PFSK-1 (cell line): Measurements from ENCODE around the gene ZBTB37.

Experiments used
- FOXP2 ChIP-seq: optimal IDR thresholded peaks from 2 replicates; pipeline ENCODE3; 2011; ENCODE audit warnings: borderline replicate concordance, control low read depth, inconsistent platforms; ENCODE audit not compliant: insufficient read depth; ENCODE audit errors: extremely low read length, extremely low read depth
- POLR2AphosphoS5 ChIP-seq: IDR thresholded peaks from 2 replicates; pipeline ENCODE4 v1.6.1; 2012; ENCODE audit warnings: low read depth, mild to moderate bottlenecking, control low read depth, low read length, moderate library complexity
- REST ChIP-seq, 2 experiments: IDR thresholded peaks; 2 replicates each; pipeline versions ENCODE4 v1.6.1 to v1.8.0; 2011 to 2012; ENCODE audit warnings: low read depth in 2 of 2, low read length in 2 of 2, control low read depth in 1 of 2, inconsistent platforms in 1 of 2, mild to moderate bottlenecking in 1 of 2, moderate library complexity in 1 of 2; ENCODE audit not compliant: insufficient read depth in 1 of 2
- SIN3A ChIP-seq: IDR thresholded peaks from 2 replicates; pipeline ENCODE4 v1.6.1; 2012; ENCODE audit warnings: mild to moderate bottlenecking, low read length, moderate library complexity, borderline replicate concordance; ENCODE audit not compliant: insufficient read depth
- TAF1 ChIP-seq: IDR thresholded peaks from 2 replicates; pipeline ENCODE4 v1.6.1; 2012; ENCODE audit warnings: low read length, control low read depth, borderline replicate concordance; ENCODE audit not compliant: insufficient read depth

- TF ChIP-seq POLR2AphosphoS5 = no peak
- TF ChIP-seq SIN3A = no peak
- no peak for TF ChIP-seq REST (IDR thresholded peaks at IDR 0.05; ENCODE audit: insufficient read depth in 1 of 2, low read depth in 2 of 2, low read length in 2 of 2)
- no peak for TF ChIP-seq TAF1
- no peak for TF ChIP-seq FOXP2
Measured at GRCh38 chr1:173884701-173885100, 16.5 kb downstream of the ZBTB37 start.
